Endodermal cell (in vitro differentiated cells): ENCODE data around the gene SLC26A6. TPM values are rescaled to one million over a fixed set of nuclear protein-coding genes. Genes with fewer than 3 reads are reported as not detected.
A peak's percentile ranks its signal among the peaks of the same experiment; 100 is the strongest.

ENCODE experiments used
- DNase-seq: peaks from one replicate; pipeline ENCODE4 v3.0.0-alpha.2; 2017
- H3K27ac ChIP-seq: 2 replicates; pipeline ENCODE4 v1.5.1; 2013; ENCODE audit warnings: mild to moderate bottlenecking, low read depth, low read length, moderate library complexity
- H3K27me3 ChIP-seq: 2 replicates; pipeline ENCODE4 v1.6.1; 2013; ENCODE audit warnings: mild to moderate bottlenecking, low read length, moderate library complexity; ENCODE audit not compliant: insufficient read depth, control insufficient read depth, poor library complexity, severe bottlenecking
- H3K36me3 ChIP-seq: 2 replicates; pipeline ENCODE4 v1.7.0; 2013; ENCODE audit warnings: mild to moderate bottlenecking, low read length, moderate library complexity; ENCODE audit not compliant: control insufficient read depth, insufficient read depth
- H3K4me1 ChIP-seq: one replicate; pipeline ENCODE4 v1.7.0; 2013; ENCODE audit warnings: low read length; ENCODE audit not compliant: control insufficient read depth, insufficient read depth
- H3K4me3 ChIP-seq: 2 replicates; pipeline ENCODE4 v1.5.1; 2013; ENCODE audit warnings: mild to moderate bottlenecking, low read length, moderate library complexity
- H3K9ac ChIP-seq: 2 replicates; pipeline ENCODE4 v1.6.1; 2013; ENCODE audit warnings: mild to moderate bottlenecking, low read length, moderate library complexity; ENCODE audit not compliant: poor library complexity, severe bottlenecking; ENCODE audit errors: extremely low read depth
- H3K9me3 ChIP-seq: 2 replicates; pipeline ENCODE4 v1.6.1; 2013; ENCODE audit warnings: mild to moderate bottlenecking, low read length, moderate library complexity; ENCODE audit not compliant: control insufficient read depth
- H3K27ac Mint-ChIP-seq: 2 replicates; pipeline ENCODE4 v1.8.0; 2020; ENCODE audit warnings: mixed read lengths
- H3K27me3 Mint-ChIP-seq: 2 replicates; pipeline ENCODE4 v1.8.0; 2021; ENCODE audit warnings: mild to moderate bottlenecking, mixed read lengths; ENCODE audit not compliant: insufficient read depth
- H3K36me3 Mint-ChIP-seq: 2 replicates; pipeline ENCODE4 v1.8.0; 2020; ENCODE audit warnings: low read depth, mixed read lengths
- H3K4me1 Mint-ChIP-seq: 2 replicates; pipeline ENCODE4 v1.8.0; 2020; ENCODE audit warnings: mixed read lengths
- H3K4me3 Mint-ChIP-seq: 2 replicates; pipeline ENCODE4 v1.8.0; 2020; ENCODE audit warnings: mild to moderate bottlenecking, moderate library complexity, mixed read lengths
- H3K9me3 Mint-ChIP-seq: 2 replicates; pipeline ENCODE4 v1.8.0; 2020; ENCODE audit warnings: mild to moderate bottlenecking, mixed read lengths
- WGBS, 2 experiments: methylation state at CpG; one replicate each; pipeline versions ENCODE4 v1.1.5 to v1.1.7; 2013; ENCODE audit warnings: missing lambda C conversion rate in 2 of 2, mixed read lengths in 1 of 2; ENCODE audit not compliant: insufficient coverage in 1 of 2, insufficient read length in 1 of 2; 5-methylcytosine and 5-hydroxymethylcytosine counted together
- total RNA-seq, 2 donors: library from RNA; stranded (reverse); fragmentation: NEBNext Ultra II Directional in 1 of 2; extraction: Animal tissue kit (Norgen Biotek cat#: 25700) in 1 of 2; gene quantifications; 2 replicates in 1 of 2; 3 replicates in 1 of 2; pipeline ENCODE4 v1.2.1, GENCODE V29; 2021
- TF ChIP-seq, protein P1 (sequence below): fragments of 200-600 bp; sonication (generic); conservative IDR thresholded peaks from 2 replicates; pipeline ENCODE4 v1.5.0; 2021; ENCODE audit warnings: antibody characterized with exemption, mild to moderate bottlenecking

The SLC26A6 gene
- total RNA-seq, 2 donors from 2014 or later: 65.1 to 75.6 TPM

DNA sequence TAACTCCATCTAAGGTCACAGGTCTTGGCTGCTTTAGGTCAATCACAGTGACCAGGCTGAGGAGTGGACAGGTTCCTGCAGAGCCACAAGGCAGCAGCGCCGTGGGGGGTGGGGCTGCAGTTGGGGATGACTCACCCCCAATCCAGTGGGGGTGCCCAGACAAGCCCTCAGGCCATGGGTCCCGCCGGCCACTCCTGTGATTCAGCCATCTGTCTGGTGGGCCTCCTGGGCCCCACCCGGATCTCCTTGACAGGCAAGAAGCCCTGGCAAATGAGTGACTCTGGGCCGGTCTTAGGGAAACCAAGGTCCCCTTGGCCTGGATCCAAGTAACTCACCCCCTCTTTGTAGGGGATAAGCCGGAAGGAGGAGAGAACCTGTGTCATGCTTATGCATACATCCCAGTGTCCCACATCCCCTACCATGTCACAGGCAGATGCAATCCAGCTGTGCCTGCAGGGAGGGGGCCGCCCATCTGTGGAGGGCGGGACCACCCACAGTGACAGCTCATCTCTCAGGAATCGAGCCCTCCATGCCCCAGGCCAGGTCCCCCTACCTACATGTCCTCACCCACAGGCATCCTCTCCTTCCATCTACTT, 39.6 kb downstream of the SLC26A6 start:
- Histone ChIP-seq H3K36me3 (peaks cover 21% of the 10 kb centered on the region), H3K4me3 (no peak overlapping the region), H3K27ac (no peak overlapping the region), H3K9ac (no peak overlapping the region), H3K9me3 (no peaks in the 10 kb centered on the region), H3K4me1 (no peaks in the 10 kb centered on the region), H3K27me3 (peaks cover 17% of the 10 kb centered on the region)
- Mint-ChIP-seq H3K27me3 (peaks cover 9% of the 10 kb centered on the region), H3K4me1 (peaks cover 13% of the 10 kb centered on the region), H3K4me3 (peak overlapping the region; percentile 45), H3K9me3 (no peaks in the 10 kb centered on the region), H3K27ac (no peak overlapping the region), H3K36me3 (peaks cover 27% of the 10 kb centered on the region)
- TF ChIP-seq, protein P1, sequence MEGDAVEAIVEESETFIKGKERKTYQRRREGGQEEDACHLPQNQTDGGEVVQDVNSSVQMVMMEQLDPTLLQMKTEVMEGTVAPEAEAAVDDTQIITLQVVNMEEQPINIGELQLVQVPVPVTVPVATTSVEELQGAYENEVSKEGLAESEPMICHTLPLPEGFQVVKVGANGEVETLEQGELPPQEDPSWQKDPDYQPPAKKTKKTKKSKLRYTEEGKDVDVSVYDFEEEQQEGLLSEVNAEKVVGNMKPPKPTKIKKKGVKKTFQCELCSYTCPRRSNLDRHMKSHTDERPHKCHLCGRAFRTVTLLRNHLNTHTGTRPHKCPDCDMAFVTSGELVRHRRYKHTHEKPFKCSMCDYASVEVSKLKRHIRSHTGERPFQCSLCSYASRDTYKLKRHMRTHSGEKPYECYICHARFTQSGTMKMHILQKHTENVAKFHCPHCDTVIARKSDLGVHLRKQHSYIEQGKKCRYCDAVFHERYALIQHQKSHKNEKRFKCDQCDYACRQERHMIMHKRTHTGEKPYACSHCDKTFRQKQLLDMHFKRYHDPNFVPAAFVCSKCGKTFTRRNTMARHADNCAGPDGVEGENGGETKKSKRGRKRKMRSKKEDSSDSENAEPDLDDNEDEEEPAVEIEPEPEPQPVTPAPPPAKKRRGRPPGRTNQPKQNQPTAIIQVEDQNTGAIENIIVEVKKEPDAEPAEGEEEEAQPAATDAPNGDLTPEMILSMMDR: no peak
- DNase-seq: peak; percentile 83
- WGBS, 2 experiments: 32 to 43% methylated on average over 5 to 10 of the region's 10 CpGs

DNA sequence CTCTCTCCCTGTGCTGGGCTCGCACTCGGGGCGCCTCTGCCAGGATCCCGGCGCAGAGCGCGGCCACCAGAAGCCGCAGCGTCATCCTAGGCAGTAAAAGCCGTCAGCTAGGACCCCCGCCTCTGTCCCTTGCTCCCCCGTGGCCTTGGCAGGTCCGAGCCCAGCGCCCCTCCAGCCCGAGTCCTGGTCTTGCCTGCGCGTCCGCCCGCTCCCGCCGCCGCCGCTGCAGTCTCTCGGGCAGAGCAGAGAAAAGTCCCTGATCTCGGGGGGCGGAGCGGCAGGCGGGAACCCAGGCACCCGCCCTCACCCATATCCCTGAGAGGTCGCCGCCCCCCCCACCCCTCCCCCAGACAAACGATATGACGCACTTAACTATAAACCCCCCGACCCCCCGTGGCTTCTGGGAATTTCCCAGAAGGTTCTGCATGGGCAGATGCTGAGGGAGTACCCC, 40.2 kb downstream of the SLC26A6 start, which contains the start of gene COL7A1:
Gene COL7A1 (minus strand): TSS at position 255 of the 451 bp plus-strand sequence. CDS start 170 bp downstream, at position 85.
- H3K9ac ChIP-seq: peak within 1 kb of the TSS; percentile 3
- peaks cover 13% of the 10 kb centered on the region for H3K4me1 Mint-ChIP-seq
- peaks cover 17% of the 10 kb centered on the region for H3K27me3 ChIP-seq
- no peaks in the 10 kb centered on the region for H3K9me3 Mint-ChIP-seq
- 19 to 27% methylated on average over 11 to 35 of the region's 35 CpGs for WGBS, 2 experiments
- DNase-seq: no peak
- H3K4me1 ChIP-seq: no peaks in the 10 kb centered on the region
- peaks cover 22% of the 10 kb centered on the region for H3K36me3 Mint-ChIP-seq
- H3K9me3 ChIP-seq: no peaks in the 10 kb centered on the region
- peaks cover 16% of the 10 kb centered on the region for H3K36me3 ChIP-seq
- H3K4me3 Mint-ChIP-seq: peak within 1 kb of the TSS; percentile 45
- H3K27ac Mint-ChIP-seq: no peak within 1 kb of the TSS
- no peak within 1 kb of the TSS for H3K4me3 ChIP-seq
- H3K27ac ChIP-seq: no peak within 1 kb of the TSS
- TF ChIP-seq, protein P1: no peak
- peaks cover 9% of the 10 kb centered on the region for H3K27me3 Mint-ChIP-seq

DNA sequence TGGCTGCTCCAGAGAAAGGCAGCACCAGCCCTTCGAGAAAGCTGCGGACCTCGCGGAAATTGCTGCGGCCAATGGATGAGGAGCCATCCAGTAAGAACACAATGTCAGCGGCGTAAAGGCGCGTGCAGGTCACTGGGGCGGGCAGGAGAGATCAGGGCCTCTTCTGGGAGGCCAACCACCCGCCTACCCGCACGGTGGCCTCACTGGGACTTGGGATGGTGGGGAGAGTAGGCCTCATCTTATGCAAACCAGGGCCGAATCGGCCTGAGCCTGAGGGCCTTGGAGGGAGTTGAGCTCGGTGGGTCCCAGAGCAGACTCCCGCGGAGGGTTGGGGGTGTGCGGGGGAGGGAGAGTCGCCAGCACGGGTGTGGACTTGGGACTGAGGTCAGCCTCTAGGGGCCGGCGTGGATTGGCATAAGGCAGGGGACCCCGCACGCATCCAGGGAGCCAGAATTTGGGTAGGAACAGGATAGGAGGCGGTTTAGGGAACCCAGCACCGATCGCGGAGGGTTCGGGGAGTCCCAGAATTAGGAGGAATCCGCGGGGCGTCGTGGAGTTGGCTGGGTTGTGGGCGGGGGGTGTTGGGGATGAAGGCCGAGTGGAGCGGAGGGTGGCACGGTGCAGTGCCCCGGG, 40.7 kb downstream of the SLC26A6 start:
- Mint-ChIP-seq H3K4me3 (peak overlapping the region; percentile 45), H3K27me3 (peaks cover 9% of the 10 kb centered on the region), H3K4me1 (peaks cover 13% of the 10 kb centered on the region), H3K36me3 (peaks cover 16% of the 10 kb centered on the region), H3K9me3 (no peaks in the 10 kb centered on the region), H3K27ac (no peak overlapping the region)
- H3K4me3 ChIP-seq: no peak overlapping the region
- no peak overlapping the region for H3K27ac ChIP-seq
- H3K36me3 ChIP-seq: peaks cover 10% of the 10 kb centered on the region
- peak overlapping the region; percentile 3 for H3K9ac ChIP-seq
- H3K4me1 ChIP-seq: no peaks in the 10 kb centered on the region
- 52% methylated on average over 11 to 38 of the region's 39 CpGs for WGBS, 2 experiments
- peaks cover 17% of the 10 kb centered on the region for H3K27me3 ChIP-seq
- DNase-seq: peak; percentile 65
- no peaks in the 10 kb centered on the region for H3K9me3 ChIP-seq
- TF ChIP-seq, protein P1: no peak
